ENCODE data around the gene PPP4R4. TPM values are rescaled to one million over a fixed set of nuclear protein-coding genes. Genes with fewer than 3 reads are reported as not detected.

PPP4R4 gene
- total RNA-seq, 1 experiment from 2014 or later = 5.5 TPM

DNA sequence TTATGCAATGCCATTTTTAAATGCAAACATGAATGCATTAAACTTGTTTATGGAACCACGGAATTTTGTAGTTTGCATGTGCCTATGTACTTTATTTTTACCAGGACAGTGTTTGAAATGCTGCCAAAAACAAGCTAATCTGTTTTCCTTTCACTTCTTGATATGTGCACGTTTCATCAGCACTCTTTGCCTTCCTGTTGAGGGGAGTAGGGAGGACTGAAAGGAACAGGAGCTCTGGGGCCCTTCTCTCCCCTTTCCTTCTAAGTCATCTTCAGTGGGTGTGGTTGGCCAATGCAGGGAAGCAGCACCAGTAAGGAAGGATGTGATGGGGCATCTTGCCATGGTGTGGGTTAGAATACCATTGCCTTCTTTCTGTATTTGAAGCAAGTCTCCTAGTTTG lies 12.1 kb upstream of the PPP4R4 start:
- H3K4me2 ChIP-seq (ENCODE audit: low read length) = no peak overlapping the region

DNA sequence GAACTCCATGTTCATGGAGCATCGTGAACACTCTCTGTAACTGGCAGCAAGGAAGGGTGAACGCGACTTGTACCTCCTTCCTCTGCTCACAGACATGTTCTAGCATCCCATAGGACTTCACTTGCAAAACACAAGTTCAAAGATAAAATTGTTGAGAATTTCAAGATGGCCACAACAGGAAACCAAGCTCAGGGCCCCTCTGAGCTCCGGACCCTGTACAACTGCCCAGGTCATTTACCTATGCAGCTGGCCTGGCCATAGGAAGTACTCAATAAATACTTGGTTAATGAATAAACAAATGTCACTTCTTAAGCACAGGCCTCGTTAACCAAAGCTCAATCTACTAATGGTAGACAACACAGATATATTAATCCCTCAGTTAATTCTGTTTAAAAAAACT lies 11.7 kb upstream of the PPP4R4 start:
- H3K27me3 ChIP-seq (ENCODE audit: insufficient read depth, low read length) = no peaks in the 10 kb centered on the region
- H3K9me3 ChIP-seq (ENCODE audit: control insufficient read depth in 1 of 2, insufficient read depth in 1 of 2, low read depth in 1 of 2, low read length in 2 of 2) = no peaks in the 10 kb centered on the region
- ChIA-PET POLR2A (no interaction called here), RAD21 (ENCODE audit: low non-redundant PET in 1 of 2, low total read pairs in 2 of 2, uncharacterized antibody in 2 of 2, unreplicated experiment in 2 of 2) (no interaction called here), CTCF (interaction anchor here (0.9 kb wide), 1 partner anchor 324 kb away, joined by 3 read pairs; no protein-coding TSS in a partner anchor)
- H3K79me2 ChIP-seq (ENCODE audit: insufficient read depth, low read length) = no peaks in the 10 kb centered on the region
- no peak overlapping the region for H3K4me2 ChIP-seq (ENCODE audit: low read length)
- H4K20me1 ChIP-seq (ENCODE audit: insufficient read depth) = no peaks in the 10 kb centered on the region
- no peaks in the 10 kb centered on the region for H3K4me1 ChIP-seq (ENCODE audit: control insufficient read depth in 1 of 2, insufficient read depth in 2 of 2, low read length in 2 of 2)
- TF ChIP-seq ZFX (IDR thresholded peaks at IDR 0.05) = no peak
- TF ChIP-seq, protein P1, sequence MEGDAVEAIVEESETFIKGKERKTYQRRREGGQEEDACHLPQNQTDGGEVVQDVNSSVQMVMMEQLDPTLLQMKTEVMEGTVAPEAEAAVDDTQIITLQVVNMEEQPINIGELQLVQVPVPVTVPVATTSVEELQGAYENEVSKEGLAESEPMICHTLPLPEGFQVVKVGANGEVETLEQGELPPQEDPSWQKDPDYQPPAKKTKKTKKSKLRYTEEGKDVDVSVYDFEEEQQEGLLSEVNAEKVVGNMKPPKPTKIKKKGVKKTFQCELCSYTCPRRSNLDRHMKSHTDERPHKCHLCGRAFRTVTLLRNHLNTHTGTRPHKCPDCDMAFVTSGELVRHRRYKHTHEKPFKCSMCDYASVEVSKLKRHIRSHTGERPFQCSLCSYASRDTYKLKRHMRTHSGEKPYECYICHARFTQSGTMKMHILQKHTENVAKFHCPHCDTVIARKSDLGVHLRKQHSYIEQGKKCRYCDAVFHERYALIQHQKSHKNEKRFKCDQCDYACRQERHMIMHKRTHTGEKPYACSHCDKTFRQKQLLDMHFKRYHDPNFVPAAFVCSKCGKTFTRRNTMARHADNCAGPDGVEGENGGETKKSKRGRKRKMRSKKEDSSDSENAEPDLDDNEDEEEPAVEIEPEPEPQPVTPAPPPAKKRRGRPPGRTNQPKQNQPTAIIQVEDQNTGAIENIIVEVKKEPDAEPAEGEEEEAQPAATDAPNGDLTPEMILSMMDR (IDR thresholded peaks at IDR 0.05 in 2 of 3, conservative IDR thresholded peaks at IDR 0.05 in 1 of 3; ENCODE audit: borderline replicate concordance in 1 of 3, insufficient read depth in 1 of 3, low read depth in 2 of 3, low read length in 2 of 3) = no peak
- TF ChIP-seq, protein P2, sequence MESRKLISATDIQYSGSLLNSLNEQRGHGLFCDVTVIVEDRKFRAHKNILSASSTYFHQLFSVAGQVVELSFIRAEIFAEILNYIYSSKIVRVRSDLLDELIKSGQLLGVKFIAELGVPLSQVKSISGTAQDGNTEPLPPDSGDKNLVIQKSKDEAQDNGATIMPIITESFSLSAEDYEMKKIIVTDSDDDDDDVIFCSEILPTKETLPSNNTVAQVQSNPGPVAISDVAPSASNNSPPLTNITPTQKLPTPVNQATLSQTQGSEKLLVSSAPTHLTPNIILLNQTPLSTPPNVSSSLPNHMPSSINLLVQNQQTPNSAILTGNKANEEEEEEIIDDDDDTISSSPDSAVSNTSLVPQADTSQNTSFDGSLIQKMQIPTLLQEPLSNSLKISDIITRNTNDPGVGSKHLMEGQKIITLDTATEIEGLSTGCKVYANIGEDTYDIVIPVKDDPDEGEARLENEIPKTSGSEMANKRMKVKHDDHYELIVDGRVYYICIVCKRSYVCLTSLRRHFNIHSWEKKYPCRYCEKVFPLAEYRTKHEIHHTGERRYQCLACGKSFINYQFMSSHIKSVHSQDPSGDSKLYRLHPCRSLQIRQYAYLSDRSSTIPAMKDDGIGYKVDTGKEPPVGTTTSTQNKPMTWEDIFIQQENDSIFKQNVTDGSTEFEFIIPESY (IDR thresholded peaks at IDR 0.05; ENCODE audit: extremely low read depth, insufficient replicate concordance, low read length) = no peak
- TF ChIP-seq, protein P3, sequence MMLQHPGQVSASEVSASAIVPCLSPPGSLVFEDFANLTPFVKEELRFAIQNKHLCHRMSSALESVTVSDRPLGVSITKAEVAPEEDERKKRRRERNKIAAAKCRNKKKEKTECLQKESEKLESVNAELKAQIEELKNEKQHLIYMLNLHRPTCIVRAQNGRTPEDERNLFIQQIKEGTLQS (IDR thresholded peaks at IDR 0.05) = no peak
- H3K36me3 ChIP-seq (ENCODE audit: control insufficient read depth in 1 of 2, insufficient read depth in 2 of 2, low read length in 2 of 2) = no peaks in the 10 kb centered on the region
- H2AFZ ChIP-seq (ENCODE audit: low read depth, low read length, poor library complexity, severe bottlenecking) = no peak overlapping the region
- no TSS peak for BruUV-seq (replicated peaks)
- intact Hi-C loops (cut with micrococcal nuclease) = no loop called here
- no peak overlapping the region for H3K9ac ChIP-seq (ENCODE audit: low read length)
- H3K27ac ChIP-seq (ENCODE audit: low read depth, low read length) = no peak overlapping the region
- DNase-seq (ENCODE audit: low read depth, low spot score) (no peak), ATAC-seq (no peak)
- no peaks in the 10 kb centered on the region for H3K9me2 ChIP-seq (ENCODE audit: insufficient read depth)
- no peak overlapping the region for H3K4me3 ChIP-seq (replicated peaks in 1 of 2; ENCODE audit: low read depth in 1 of 2, low read length in 2 of 2)

More for the DNA sequence above, 12.1 kb upstream of the PPP4R4 start:
- ATAC-seq (no peak), DNase-seq (ENCODE audit: low read depth, low spot score) (no peak)
- Histone ChIP-seq H3K79me2 (ENCODE audit: insufficient read depth, low read length) (no peaks in the 10 kb centered on the region), H3K27me3 (ENCODE audit: insufficient read depth, low read length) (no peaks in the 10 kb centered on the region), H3K9me3 (ENCODE audit: control insufficient read depth in 1 of 2, insufficient read depth in 1 of 2, low read depth in 1 of 2, low read length in 2 of 2) (no peaks in the 10 kb centered on the region), H3K4me1 (ENCODE audit: control insufficient read depth in 1 of 2, insufficient read depth in 2 of 2, low read length in 2 of 2) (no peaks in the 10 kb centered on the region), H3K9me2 (ENCODE audit: insufficient read depth) (no peaks in the 10 kb centered on the region), H2AFZ (ENCODE audit: low read depth, low read length, poor library complexity, severe bottlenecking) (no peak overlapping the region), H3K36me3 (ENCODE audit: control insufficient read depth in 1 of 2, insufficient read depth in 2 of 2, low read length in 2 of 2) (no peaks in the 10 kb centered on the region), H3K4me3 (replicated peaks in 1 of 2; ENCODE audit: low read depth in 1 of 2, low read length in 2 of 2) (no peak overlapping the region), H3K27ac (ENCODE audit: low read depth, low read length) (no peak overlapping the region), H3K9ac (ENCODE audit: low read length) (no peak overlapping the region), H4K20me1 (ENCODE audit: insufficient read depth) (no peaks in the 10 kb centered on the region)
- no peak for TF ChIP-seq CBX3 (IDR thresholded peaks at IDR 0.05; ENCODE audit: low read depth)
- TF ChIP-seq EZH2phosphoT487 (IDR thresholded peaks at IDR 0.05; ENCODE audit: borderline replicate concordance) = no peak
- no peak for TF ChIP-seq ZNF274 (IDR thresholded peaks at IDR 0.05; ENCODE audit: low read depth, low read length)
- TF ChIP-seq EZH2 (IDR thresholded peaks at IDR 0.05) = no peak
- no peak for TF ChIP-seq RAD21 (IDR thresholded peaks at IDR 0.05; ENCODE audit: low read depth)
- no peak for TF ChIP-seq ELF1 (IDR thresholded peaks at IDR 0.05; ENCODE audit: borderline replicate concordance, low read depth)
- no peak for TF ChIP-seq FOSL1 (IDR thresholded peaks at IDR 0.05; ENCODE audit: low read depth)
- TF ChIP-seq TCF7L2 (IDR thresholded peaks at IDR 0.05; ENCODE audit: borderline replicate concordance, extremely low read depth, insufficient read depth, insufficient read length) = no peak
- no peak for TF ChIP-seq POLR2A (IDR thresholded peaks at IDR 0.05; ENCODE audit: borderline replicate concordance, extremely low read depth, insufficient read depth, insufficient read length)
- TF ChIP-seq ZFX (IDR thresholded peaks at IDR 0.05) = no peak
- intact Hi-C loops (cut with micrococcal nuclease) = no loop called here
- no TSS peak for BruUV-seq (replicated peaks)
- POLR2A ChIA-PET = no interaction called here
- CTCF ChIA-PET = interaction anchor here (0.9 kb wide), 1 partner anchor 324 kb away, joined by 3 read pairs; no protein-coding TSS in a partner anchor
- RAD21 ChIA-PET (ENCODE audit: low non-redundant PET in 1 of 2, low total read pairs in 2 of 2, uncharacterized antibody in 2 of 2, unreplicated experiment in 2 of 2) = no interaction called here
